Stomach (tissue), 4 donors: Measurements from ENCODE around the gene BHLHE40.

Experiments used
- EP300 ChIP-seq: sonication (generic); formaldehyde crosslinking; IDR thresholded peaks from one replicate; pipeline ENCODE4 v1.6.1; 2017; ENCODE audit warnings: antibody characterized with exemption
- POLR2A ChIP-seq, 4 donors: fragments of 450-650 bp; IDR thresholded peaks; one replicate each; pipeline ENCODE4 v1.6.1; 2016; ENCODE audit warnings: antibody characterized with exemption in 4 of 4, control low read depth in 2 of 4, mild to moderate bottlenecking in 1 of 4, moderate library complexity in 1 of 4
- TF ChIP-seq, protein P1 (sequence below), 7 experiments: fragments of 450-650 bp in 4 of 7; fragments of 200-600 bp in 3 of 7; sonication (generic) in 3 of 7; IDR thresholded peaks; one replicate each; pipeline ENCODE4 v1.5.1; 2016 to 2019; ENCODE audit warnings: antibody characterized with exemption in 7 of 7, control low read depth in 2 of 7, mild to moderate bottlenecking in 1 of 7

DNA sequence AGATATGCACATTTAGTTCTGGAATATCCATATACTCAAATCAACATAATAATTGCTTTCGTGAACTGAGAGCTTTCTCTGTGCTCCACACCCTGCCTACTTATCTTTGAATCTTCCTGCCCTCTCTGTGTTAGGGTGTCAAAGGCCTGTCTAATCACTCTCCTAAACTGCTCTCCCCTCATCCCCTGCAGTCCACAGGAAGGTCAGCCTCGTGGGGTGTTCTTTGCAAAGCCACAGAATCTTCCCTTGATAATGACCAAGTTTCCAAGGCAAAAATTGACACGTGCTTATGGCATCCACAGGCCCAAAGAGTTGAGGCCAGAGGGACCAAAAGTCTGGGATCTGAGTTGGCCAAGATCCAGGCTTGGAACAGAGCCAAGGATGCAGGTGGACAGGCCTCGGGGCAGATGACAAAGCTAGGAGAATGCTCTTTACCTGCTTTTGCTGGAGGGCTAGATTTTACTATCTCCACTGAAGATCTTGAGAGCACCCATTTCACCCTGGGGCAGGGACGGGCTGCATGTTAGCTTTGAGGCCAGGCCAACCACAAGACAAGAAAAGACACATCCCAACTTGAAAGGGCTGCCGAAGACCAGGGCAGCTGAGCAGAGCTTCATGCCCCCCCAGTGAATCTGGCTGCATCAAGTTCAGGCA is 20.4 kb downstream of the BHLHE40 start:
- TF ChIP-seq POLR2A (IDR thresholded peaks at IDR 0.05) (no peak), EP300 (no peak)
- TF ChIP-seq, protein P1, sequence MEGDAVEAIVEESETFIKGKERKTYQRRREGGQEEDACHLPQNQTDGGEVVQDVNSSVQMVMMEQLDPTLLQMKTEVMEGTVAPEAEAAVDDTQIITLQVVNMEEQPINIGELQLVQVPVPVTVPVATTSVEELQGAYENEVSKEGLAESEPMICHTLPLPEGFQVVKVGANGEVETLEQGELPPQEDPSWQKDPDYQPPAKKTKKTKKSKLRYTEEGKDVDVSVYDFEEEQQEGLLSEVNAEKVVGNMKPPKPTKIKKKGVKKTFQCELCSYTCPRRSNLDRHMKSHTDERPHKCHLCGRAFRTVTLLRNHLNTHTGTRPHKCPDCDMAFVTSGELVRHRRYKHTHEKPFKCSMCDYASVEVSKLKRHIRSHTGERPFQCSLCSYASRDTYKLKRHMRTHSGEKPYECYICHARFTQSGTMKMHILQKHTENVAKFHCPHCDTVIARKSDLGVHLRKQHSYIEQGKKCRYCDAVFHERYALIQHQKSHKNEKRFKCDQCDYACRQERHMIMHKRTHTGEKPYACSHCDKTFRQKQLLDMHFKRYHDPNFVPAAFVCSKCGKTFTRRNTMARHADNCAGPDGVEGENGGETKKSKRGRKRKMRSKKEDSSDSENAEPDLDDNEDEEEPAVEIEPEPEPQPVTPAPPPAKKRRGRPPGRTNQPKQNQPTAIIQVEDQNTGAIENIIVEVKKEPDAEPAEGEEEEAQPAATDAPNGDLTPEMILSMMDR (IDR thresholded peaks at IDR 0.05): no peak
